K562 (cell line): ENCODE measurements around the gene SHB. TPM values are rescaled to one million over a fixed set of nuclear protein-coding genes. Genes with fewer than 3 reads are reported as not detected.

Experiments used
- ATAC-seq: fragments of 200-7000 bp; cut with Tn5 transposase; 3 replicates; pipeline ENCODE4 v1.9.1; 2020; ENCODE audit warnings: moderate library complexity
- BruUV-seq: library from RNA; stranded (reverse); fragments of 400-500 nt; replicated peaks from 2 replicates; lab custom pipeline; 2021; lab: Mats Ljungman, UMichigan
- CTCF ChIA-PET: fragments of 300-600 bp; formaldehyde crosslinking; extraction: SDS; loops from one replicate; lab custom pipeline; 2021; ENCODE audit warnings: low intra/inter-chr PET ratio; lab: Yijun Ruan, JAX
- POLR2A ChIA-PET: fragments of 300-600, 350-650 bp; sonication (Branson Sonifier 250); formaldehyde crosslinking; extraction: SDS; loops from one replicate; lab custom pipeline; 2021; ENCODE audit warnings: antibody characterized with exemption, inconsistent platforms; lab: Yijun Ruan, JAX
- DNase-seq, 4 experiments: peaks; one replicate each; pipeline versions ENCODE4 v3.0.0 to v3.0.0-alpha.2; 2011 to 2018; ENCODE audit warnings: low spot score in 3 of 4, mixed read lengths in 3 of 4; ENCODE audit errors: extremely low read depth in 1 of 4
- FAIRE-seq: peaks from 2 replicates; lab custom pipeline; 2011; peaks lifted over from hg19 to GRCh38; lab: Jason Lieb, UNC
- H2AFZ ChIP-seq: 2 replicates; pipeline ENCODE4 v1.6.0; 2011; ENCODE audit warnings: low read depth, low read length, control low read depth, inconsistent platforms
- H3K27ac ChIP-seq: fragments of 200-600 bp; 3 replicates; pipeline ENCODE4 v1.8.0; 2011; ENCODE audit warnings: low read depth, mild to moderate bottlenecking, control low read depth, inconsistent platforms, low read length, moderate library complexity, mixed read lengths; ENCODE audit errors: extremely low read depth
- H3K27me3 ChIP-seq, 2 experiments: fragments of 300-600 bp in 1 of 2; 2 replicates in 1 of 2; 3 replicates in 1 of 2; pipeline versions ENCODE4 v1.6.0 to v1.8.0; 2011; ENCODE audit warnings: inconsistent platforms in 2 of 2, low read length in 2 of 2, mild to moderate bottlenecking in 1 of 2, mixed read lengths in 1 of 2, moderate library complexity in 1 of 2; ENCODE audit not compliant: control insufficient read depth in 2 of 2, insufficient read depth in 2 of 2
- H3K36me3 ChIP-seq: fragments of 300-600 bp; 3 replicates; pipeline ENCODE4 v1.8.0; 2011; ENCODE audit warnings: mild to moderate bottlenecking, low read length, inconsistent platforms; ENCODE audit not compliant: control insufficient read depth, insufficient read depth
- H3K4me1 ChIP-seq, 2 experiments: fragments of 200-600 bp in 1 of 2; replicated peaks in 1 of 2; 2 replicates in 1 of 2; 3 replicates in 1 of 2; pipeline versions ENCODE4 v1.5.1 to v1.8.0; 2011; ENCODE audit warnings: inconsistent platforms in 2 of 2, low read length in 2 of 2, mild to moderate bottlenecking in 1 of 2, mixed read lengths in 1 of 2, moderate library complexity in 1 of 2; ENCODE audit not compliant: control insufficient read depth in 2 of 2, insufficient read depth in 2 of 2
- H3K4me2 ChIP-seq: 2 replicates; pipeline ENCODE4 v1.6.1; 2011; ENCODE audit warnings: low read length, control low read depth, inconsistent platforms, mixed read lengths; ENCODE audit not compliant: insufficient read depth
- H3K4me3 ChIP-seq: fragments of 200-600 bp; sonication (generic), shearing (Covaris generic); 2 replicates; pipeline ENCODE4 v1.5.1; 2016; ENCODE audit warnings: control low read depth, inconsistent platforms
- H3K79me2 ChIP-seq: fragments of 200-600 bp; 3 replicates; pipeline ENCODE4 v1.8.0; 2011; ENCODE audit warnings: low read length, inconsistent platforms; ENCODE audit not compliant: control insufficient read depth, insufficient read depth
- H3K9ac ChIP-seq, 2 experiments: 2 replicates each; pipeline versions ENCODE4 v1.6.0 to v1.6.1; 2011; ENCODE audit warnings: low read depth in 2 of 2, low read length in 2 of 2, control low read depth in 1 of 2, inconsistent platforms in 1 of 2, mild to moderate bottlenecking in 1 of 2, mixed read lengths in 1 of 2; ENCODE audit not compliant: insufficient read depth in 1 of 2
- H3K9me1 ChIP-seq: one replicate; pipeline ENCODE4 v1.6.0; 2011; ENCODE audit warnings: inconsistent platforms, mild to moderate bottlenecking, low read length, moderate library complexity; ENCODE audit not compliant: control insufficient read depth, insufficient read depth
- H3K9me3 ChIP-seq: replicated peaks from 2 replicates; pipeline ENCODE4 v1.5.1; 2011; ENCODE audit warnings: low read depth, low read length, inconsistent platforms; ENCODE audit not compliant: control insufficient read depth, insufficient read depth
- H4K20me1 ChIP-seq: replicated peaks from 2 replicates; pipeline ENCODE4 v1.6.1; 2011; ENCODE audit warnings: low read length, inconsistent platforms, mixed read lengths; ENCODE audit not compliant: control insufficient read depth, insufficient read depth
- CBX8 ChIP-seq: fragments of 200-600 bp; sonication (generic); IDR thresholded peaks from 2 replicates; pipeline ENCODE4 v1.6.1; 2012; ENCODE audit warnings: borderline replicate concordance, mixed run types, low read depth, mild to moderate bottlenecking, moderate library complexity, mixed read lengths, low read length, control low read depth, inconsistent platforms; ENCODE audit not compliant: poor library complexity, severe bottlenecking; ENCODE audit errors: extremely low read depth
- KDM1A ChIP-seq, 2 experiments: fragments of 450-650 bp; IDR thresholded peaks; 2 replicates each; pipeline ENCODE4 v1.6.1; 2016; ENCODE audit warnings: mild to moderate bottlenecking in 2 of 2
- MCM7 ChIP-seq, 2 experiments: fragments of 450-650 bp; IDR thresholded peaks; 2 replicates each; pipeline ENCODE4 v1.6.1; 2016 to 2018
- MTA2 ChIP-seq: fragments of 450-650 bp; IDR thresholded peaks from 2 replicates; pipeline ENCODE4 v1.6.1; 2016; ENCODE audit warnings: low read depth
- PTTG1 ChIP-seq: fragments of 450-650 bp; IDR thresholded peaks from 2 replicates; pipeline ENCODE4 v1.6.1; 2016; ENCODE audit warnings: low read depth, mild to moderate bottlenecking, missing genetic modification characterization, missing compliant biosample characterization
- RBM14 ChIP-seq: fragments of 200-400 bp; formaldehyde crosslinking; IDR thresholded peaks from 2 replicates; pipeline ENCODE4 v1.6.1; 2018; ENCODE audit warnings: low read depth, mild to moderate bottlenecking, low read length, moderate library complexity, borderline replicate concordance; ENCODE audit not compliant: insufficient read depth
- RHOXF2B ChIP-seq: fragments of 250-450 bp; sonication (Bioruptor Pico); conservative IDR thresholded peaks from 2 replicates; pipeline ENCODE4 v1.5.1; 2021
- TCFL5 ChIP-seq: fragments of 250-450 bp; sonication (Bioruptor Pico); conservative IDR thresholded peaks from 2 replicates; pipeline ENCODE4 v1.6.1; 2021; ENCODE audit warnings: mild to moderate bottlenecking, moderate library complexity, matching md5 sums
- TFAM ChIP-seq: fragments of 250-450 bp; sonication (Bioruptor Pico); conservative IDR thresholded peaks from 2 replicates; pipeline ENCODE4 v1.5.0; 2021; ENCODE audit warnings: mild to moderate bottlenecking, moderate library complexity
- TRIM24 ChIP-seq, 2 experiments: fragments of 450-650 bp; IDR thresholded peaks; 2 replicates each; pipeline ENCODE4 v1.6.1; 2016
- ZKSCAN3 ChIP-seq: fragments of 250-450 bp; sonication (Bioruptor Pico); IDR thresholded peaks from 2 replicates; pipeline ENCODE4 v1.4.0; 2020
- WGBS: fragments of 100-300 bp; shearing (Covaris generic); methylation state at CpG from one replicate; pipeline ENCODE4 v1.1.6; 2016; ENCODE audit warnings: low coverage, mixed read lengths; ENCODE audit not compliant: insufficient coverage; ENCODE audit errors: missing lambda C conversion rate; 5-methylcytosine and 5-hydroxymethylcytosine counted together
- in situ Hi-C: fragments of 300-500 bp; cut with MboI; formaldehyde crosslinking; loops from 4 replicates; pipeline ENCODE4 v1.15.0; 2018; ENCODE audit warnings: inconsistent platforms, mixed read lengths
- intact Hi-C: fragments of 100-400 bp; cut with micrococcal nuclease; formaldehyde crosslinking; loops from 2 replicates; pipeline ENCODE4 v1.14.2; 2022
- polyA plus RNA-seq, 8 experiments: library from polyadenylated mRNA; depleted of rRNA in 4 of 8; stranded (reverse) in 5 of 8; unstranded in 3 of 8; fragments of >200 nt; fragmentation: Nextera tagmentation in 2 of 8; fragmentation: Illumina TruSeq in 1 of 8; extraction: Ambion mirVana in 2 of 8; extraction: Trizol in 1 of 8; gene quantifications; 2 replicates each; pipeline versions ENCODE4 v1.2.1 to v1.2.3, GENCODE V29; 2011 to 2014; ENCODE audit warnings: inconsistent platforms in 1 of 8, missing spikeins in 1 of 8
- total RNA-seq, 7 experiments: library from RNA; depleted of rRNA in 6 of 7; stranded (reverse); fragments of >200 nt in 6 of 7; fragmentation: Illumina TruSeq in 2 of 7; extraction: Trizol in 2 of 7; gene quantifications; 2 replicates each; pipeline versions ENCODE4 v1.2.1 to v1.2.3, GENCODE V29; 2011 to 2021; ENCODE audit warnings: low replicate concordance in 1 of 7
- TF ChIP-seq, protein P1 (sequence below): sonication (generic); formaldehyde crosslinking; IDR thresholded peaks from 2 replicates; pipeline ENCODE4 v1.8.1; 2023; ENCODE audit warnings: mild to moderate bottlenecking, missing genetic modification reagents, moderate library complexity
- TF ChIP-seq, protein P2 (sequence below): fragments of 450-650 bp; formaldehyde crosslinking; IDR thresholded peaks from 2 replicates; pipeline ENCODE4 v1.4.0; 2020; ENCODE audit warnings: mild to moderate bottlenecking, moderate library complexity
- TF ChIP-seq, protein P3 (sequence below): sonication (generic); formaldehyde crosslinking; IDR thresholded peaks from 2 replicates; pipeline ENCODE4 v1.8.1; 2022; ENCODE audit warnings: missing genetic modification reagents
- TF ChIP-seq, protein P4 (sequence below): fragments of 450-650 bp; formaldehyde crosslinking; IDR thresholded peaks from 2 replicates; pipeline ENCODE4 v1.4.0; 2022; ENCODE audit warnings: mild to moderate bottlenecking, moderate library complexity
- TF ChIP-seq, protein P5 (sequence below): fragments of 250-450 bp; sonication (Bioruptor Pico); IDR thresholded peaks from 2 replicates; pipeline ENCODE4 v1.5.0; 2022; ENCODE audit warnings: mild to moderate bottlenecking

SHB gene
- total and polyA plus RNA-seq, 9 of the 15 experiments (the other 6 are each of a cell fraction or from before 2014, with no cell fraction given), result 0.78 to 16.0 (median 5.3) TPM

DNA sequence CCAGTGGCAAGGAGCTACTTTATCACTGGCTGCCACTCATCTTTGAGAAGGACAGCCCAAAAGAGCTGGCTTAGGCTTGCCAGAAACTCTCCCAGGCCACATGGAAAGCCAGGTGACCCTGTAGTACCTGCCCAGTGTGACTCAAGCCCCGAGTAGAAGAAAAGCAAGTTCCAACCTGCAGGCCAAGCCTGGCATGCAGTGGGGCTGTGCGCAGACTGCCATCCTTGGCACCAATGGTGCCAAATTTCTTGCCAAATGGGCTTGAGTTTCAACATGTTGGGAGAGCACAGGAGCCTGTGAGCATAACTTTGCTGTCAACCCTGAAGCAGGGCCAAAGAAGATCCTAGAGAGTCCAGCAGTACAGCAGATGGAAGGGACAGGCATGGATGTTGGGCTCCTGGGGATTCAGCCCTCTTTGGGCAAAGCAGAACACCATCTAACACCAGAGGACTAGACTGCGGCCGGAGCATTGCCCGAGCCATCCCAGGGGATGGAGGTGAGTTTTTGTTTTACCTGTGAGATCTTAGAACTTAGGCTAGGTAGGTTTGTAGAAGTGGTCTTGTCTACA, 27.3 kb upstream of the SHB start:
- Histone ChIP-seq H2AFZ (no peak overlapping the region), H3K4me2 (no peak overlapping the region), H3K4me1 (no peaks in the 10 kb centered on the region), H3K9me1 (no peaks in the 10 kb centered on the region), H4K20me1 (no peaks in the 10 kb centered on the region), H3K27ac (no peak overlapping the region), H3K79me2 (no peaks in the 10 kb centered on the region), H3K27me3 (peaks cover 0 to 10% of the 10 kb centered on the region in 2 experiments; a peak in 3 of 5 replicates), H3K4me3 (no peak overlapping the region), H3K36me3 (no peaks in the 10 kb centered on the region), H3K9me3 (no peaks in the 10 kb centered on the region), H3K9ac (no peak overlapping the region)
- WGBS, result 28% methylated on average over 5 of the region's 5 CpGs
- no peak for DNase-seq
- ChIA-PET CTCF (no interaction called here), POLR2A (interaction anchor here (0.9 to 1.1 kb wide), 2 partner anchors 10 to 25 kb away, joined by 3 read pairs; no protein-coding TSS in a partner anchor)
- peak; percentile 54; the same call in 2 of the 3 replicates for ATAC-seq
- intact Hi-C loops (no loop called here), in situ Hi-C loops (no loop called here)
- no TSS peak for BruUV-seq
- no peak for FAIRE-seq
- TF ChIP-seq ZKSCAN3 (CRISPR knock-in tag), result no peak
- TF ChIP-seq, protein P1, sequence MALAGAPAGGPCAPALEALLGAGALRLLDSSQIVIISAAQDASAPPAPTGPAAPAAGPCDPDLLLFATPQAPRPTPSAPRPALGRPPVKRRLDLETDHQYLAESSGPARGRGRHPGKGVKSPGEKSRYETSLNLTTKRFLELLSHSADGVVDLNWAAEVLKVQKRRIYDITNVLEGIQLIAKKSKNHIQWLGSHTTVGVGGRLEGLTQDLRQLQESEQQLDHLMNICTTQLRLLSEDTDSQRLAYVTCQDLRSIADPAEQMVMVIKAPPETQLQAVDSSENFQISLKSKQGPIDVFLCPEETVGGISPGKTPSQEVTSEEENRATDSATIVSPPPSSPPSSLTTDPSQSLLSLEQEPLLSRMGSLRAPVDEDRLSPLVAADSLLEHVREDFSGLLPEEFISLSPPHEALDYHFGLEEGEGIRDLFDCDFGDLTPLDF (CRISPR knock-in tag), result no peak
- no peak for TF ChIP-seq TFAM (CRISPR knock-in tag)
- no peak for TF ChIP-seq MTA2
- TF ChIP-seq RBM14, result no peak
- TF ChIP-seq MCM7 (IDR thresholded peaks at IDR 0.05), result no peak
- TF ChIP-seq, protein P2, sequence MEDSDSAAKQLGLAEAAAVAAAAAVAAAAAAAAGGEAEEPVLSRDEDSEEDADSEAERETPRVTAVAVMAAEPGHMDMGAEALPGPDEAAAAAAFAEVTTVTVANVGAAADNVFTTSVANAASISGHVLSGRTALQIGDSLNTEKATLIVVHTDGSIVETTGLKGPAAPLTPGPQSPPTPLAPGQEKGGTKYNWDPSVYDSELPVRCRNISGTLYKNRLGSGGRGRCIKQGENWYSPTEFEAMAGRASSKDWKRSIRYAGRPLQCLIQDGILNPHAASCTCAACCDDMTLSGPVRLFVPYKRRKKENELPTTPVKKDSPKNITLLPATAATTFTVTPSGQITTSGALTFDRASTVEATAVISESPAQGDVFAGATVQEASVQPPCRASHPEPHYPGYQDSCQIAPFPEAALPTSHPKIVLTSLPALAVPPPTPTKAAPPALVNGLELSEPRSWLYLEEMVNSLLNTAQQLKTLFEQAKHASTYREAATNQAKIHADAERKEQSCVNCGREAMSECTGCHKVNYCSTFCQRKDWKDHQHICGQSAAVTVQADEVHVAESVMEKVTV (CRISPR knock-in tag), result no peak
- TF ChIP-seq, protein P3, sequence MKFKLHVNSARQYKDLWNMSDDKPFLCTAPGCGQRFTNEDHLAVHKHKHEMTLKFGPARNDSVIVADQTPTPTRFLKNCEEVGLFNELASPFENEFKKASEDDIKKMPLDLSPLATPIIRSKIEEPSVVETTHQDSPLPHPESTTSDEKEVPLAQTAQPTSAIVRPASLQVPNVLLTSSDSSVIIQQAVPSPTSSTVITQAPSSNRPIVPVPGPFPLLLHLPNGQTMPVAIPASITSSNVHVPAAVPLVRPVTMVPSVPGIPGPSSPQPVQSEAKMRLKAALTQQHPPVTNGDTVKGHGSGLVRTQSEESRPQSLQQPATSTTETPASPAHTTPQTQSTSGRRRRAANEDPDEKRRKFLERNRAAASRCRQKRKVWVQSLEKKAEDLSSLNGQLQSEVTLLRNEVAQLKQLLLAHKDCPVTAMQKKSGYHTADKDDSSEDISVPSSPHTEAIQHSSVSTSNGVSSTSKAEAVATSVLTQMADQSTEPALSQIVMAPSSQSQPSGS (CRISPR knock-in tag), result no peak
- TF ChIP-seq CBX8, result no peak
- no peak for TF ChIP-seq KDM1A (IDR thresholded peaks at IDR 0.05)
- TF ChIP-seq, protein P4, sequence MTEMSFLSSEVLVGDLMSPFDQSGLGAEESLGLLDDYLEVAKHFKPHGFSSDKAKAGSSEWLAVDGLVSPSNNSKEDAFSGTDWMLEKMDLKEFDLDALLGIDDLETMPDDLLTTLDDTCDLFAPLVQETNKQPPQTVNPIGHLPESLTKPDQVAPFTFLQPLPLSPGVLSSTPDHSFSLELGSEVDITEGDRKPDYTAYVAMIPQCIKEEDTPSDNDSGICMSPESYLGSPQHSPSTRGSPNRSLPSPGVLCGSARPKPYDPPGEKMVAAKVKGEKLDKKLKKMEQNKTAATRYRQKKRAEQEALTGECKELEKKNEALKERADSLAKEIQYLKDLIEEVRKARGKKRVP (CRISPR knock-in tag), result no peak
- TF ChIP-seq, protein P5, sequence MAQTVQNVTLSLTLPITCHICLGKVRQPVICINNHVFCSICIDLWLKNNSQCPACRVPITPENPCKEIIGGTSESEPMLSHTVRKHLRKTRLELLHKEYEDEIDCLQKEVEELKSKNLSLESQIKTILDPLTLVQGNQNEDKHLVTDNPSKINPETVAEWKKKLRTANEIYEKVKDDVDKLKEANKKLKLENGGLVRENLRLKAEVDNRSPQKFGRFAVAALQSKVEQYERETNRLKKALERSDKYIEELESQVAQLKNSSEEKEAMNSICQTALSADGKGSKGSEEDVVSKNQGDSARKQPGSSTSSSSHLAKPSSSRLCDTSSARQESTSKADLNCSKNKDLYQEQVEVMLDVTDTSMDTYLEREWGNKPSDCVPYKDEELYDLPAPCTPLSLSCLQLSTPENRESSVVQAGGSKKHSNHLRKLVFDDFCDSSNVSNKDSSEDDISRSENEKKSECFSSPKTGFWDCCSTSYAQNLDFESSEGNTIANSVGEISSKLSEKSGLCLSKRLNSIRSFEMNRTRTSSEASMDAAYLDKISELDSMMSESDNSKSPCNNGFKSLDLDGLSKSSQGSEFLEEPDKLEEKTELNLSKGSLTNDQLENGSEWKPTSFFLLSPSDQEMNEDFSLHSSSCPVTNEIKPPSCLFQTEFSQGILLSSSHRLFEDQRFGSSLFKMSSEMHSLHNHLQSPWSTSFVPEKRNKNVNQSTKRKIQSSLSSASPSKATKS (CRISPR knock-in tag), result no peak
- no peak for TF ChIP-seq TCFL5
- no peak for TF ChIP-seq RHOXF2B (CRISPR knock-in tag)
- TF ChIP-seq TRIM24 (IDR thresholded peaks at IDR 0.05), result no peak
- TF ChIP-seq PTTG1, result no peak
